ENCODE measurements around the gene ATP6V0C. TPM values are rescaled to one million over a fixed set of nuclear protein-coding genes. Genes with fewer than 3 reads are reported as not detected.

Gene ATP6V0C
- total RNA-seq, 5 donors from 2014 or later (not counting 1 experiment from before 2014, with no cell fraction given), result 122 to 161 (median 128) TPM

GRCh38 chr16:2487517-2487842 is 26.3 kb upstream of the ATP6V0C start:
- Mint-ChIP-seq H3K27me3 (no peaks in the 10 kb centered on the region), H3K4me1 (peaks cover 11 to 19% (median 13%) of the 10 kb centered on the region in 3 donors), H3K4me3 (peak overlapping the region in 2 of 3 donors; percentile 42 to 49), H3K9me3 (no peaks in the 10 kb centered on the region), H3K27ac (peak overlapping the region; percentile 68 to 85), H3K36me3 (no peaks in the 10 kb centered on the region)
- no peak for ATAC-seq (replicated peaks in 1 of 4)
- H3K27me3 ChIP-seq (replicated peaks in 1 of 2; ENCODE audit: control insufficient read depth in 2 of 2, extremely low read depth in 1 of 2, insufficient read depth in 2 of 2, low read length in 1 of 2), result peaks cover 0 to 4% of the 10 kb centered on the region in 2 experiments
- H3K36me3 ChIP-seq (ENCODE audit: control insufficient read depth in 2 of 2, extremely low read depth in 1 of 2, insufficient read depth in 1 of 2, low read length in 1 of 2), result peaks cover 0 to 4% of the 10 kb centered on the region in 2 donors
- ChIA-PET POLR2A (no interaction called here), CTCF (no interaction called here)
- no peak for DNase-seq
- H3K4me1 ChIP-seq (ENCODE audit: control insufficient read depth in 1 of 2, extremely low read depth in 1 of 2, insufficient read depth in 2 of 2, low read length in 2 of 2), result peaks cover 5 to 23% of the 10 kb centered on the region in 2 experiments
- no peaks in the 10 kb centered on the region for H3K9me3 ChIP-seq
- 61% methylated on average over 8 of the region's 8 CpGs for WGBS (ENCODE audit: insufficient coverage)
- no peak overlapping the region for H3K4me3 ChIP-seq (ENCODE audit: control insufficient read depth in 1 of 2, extremely low read depth in 1 of 2, low read length in 1 of 2)
- H3K27ac ChIP-seq (ENCODE audit: low read length), result peak overlapping the region; percentile 53

- no peak for DNase-seq
- Histone ChIP-seq H3K9me3 (no peaks in the 10 kb centered on the region), H3K4me1 (ENCODE audit: control insufficient read depth in 1 of 2, extremely low read depth in 1 of 2, insufficient read depth in 2 of 2, low read length in 2 of 2) (peaks cover 5 to 23% of the 10 kb centered on the region in 2 experiments), H3K4me3 (ENCODE audit: control insufficient read depth in 1 of 2, extremely low read depth in 1 of 2, low read length in 1 of 2) (no peak overlapping the region), H3K27me3 (replicated peaks in 1 of 2; ENCODE audit: control insufficient read depth in 2 of 2, extremely low read depth in 1 of 2, insufficient read depth in 2 of 2, low read length in 1 of 2) (peaks cover 0 to 4% of the 10 kb centered on the region in 2 experiments), H3K36me3 (ENCODE audit: control insufficient read depth in 2 of 2, extremely low read depth in 1 of 2, insufficient read depth in 1 of 2, low read length in 1 of 2) (peaks cover 0 to 4% of the 10 kb centered on the region in 2 donors), H3K27ac (ENCODE audit: low read length) (no peak overlapping the region)
- no peak for ATAC-seq (replicated peaks in 1 of 4)
- H3K27ac Mint-ChIP-seq, result no peak overlapping the region
- CTCF ChIA-PET, result interaction anchor here in 1 of 2 donors (0.6 kb wide), 2 partner anchors 94 to 286 kb away, joined by 3 to 4 read pairs; no protein-coding TSS in a partner anchor
- 78% methylated on average over 4 of the region's 15 CpGs for WGBS (ENCODE audit: insufficient coverage)
- H3K9me3 Mint-ChIP-seq, result no peaks in the 10 kb centered on the region
- H3K4me3 Mint-ChIP-seq, result peak overlapping the region in 1 of 3 donors; percentile 42
- POLR2A ChIA-PET, result interaction anchor here in 1 of 2 donors (0.6 kb wide), 1 partner anchor 333 kb away, joined by 3 read pairs; the partner anchor contains the start of gene TRAF7
- H3K27me3 Mint-ChIP-seq, result no peaks in the 10 kb centered on the region
- H3K4me1 Mint-ChIP-seq, result peaks cover 11 to 19% (median 11%) of the 10 kb centered on the region in 3 donors
- H3K36me3 Mint-ChIP-seq, result no peaks in the 10 kb centered on the region
These were observed 25.7 kb upstream of the ATP6V0C start for GRCh38 chr16:2487903-2488531.

- Histone ChIP-seq H3K9me3 (no peaks in the 10 kb centered on the region), H3K27ac (ENCODE audit: low read length) (no peak overlapping the region), H3K4me3 (ENCODE audit: control insufficient read depth in 1 of 2, extremely low read depth in 1 of 2, low read length in 1 of 2) (no peak overlapping the region), H3K4me1 (ENCODE audit: control insufficient read depth in 1 of 2, extremely low read depth in 1 of 2, insufficient read depth in 2 of 2, low read length in 2 of 2) (peaks cover 5 to 23% of the 10 kb centered on the region in 2 experiments), H3K36me3 (ENCODE audit: control insufficient read depth in 2 of 2, extremely low read depth in 1 of 2, insufficient read depth in 1 of 2, low read length in 1 of 2) (peaks cover 0 to 4% of the 10 kb centered on the region in 2 donors), H3K27me3 (replicated peaks in 1 of 2; ENCODE audit: control insufficient read depth in 2 of 2, extremely low read depth in 1 of 2, insufficient read depth in 2 of 2, low read length in 1 of 2) (peaks cover 0 to 4% of the 10 kb centered on the region in 2 experiments)
- Mint-ChIP-seq H3K27me3 (no peaks in the 10 kb centered on the region), H3K9me3 (no peaks in the 10 kb centered on the region), H3K4me3 (no peak overlapping the region), H3K36me3 (no peaks in the 10 kb centered on the region), H3K27ac (no peak overlapping the region), H3K4me1 (peaks cover 11 to 19% (median 11%) of the 10 kb centered on the region in 3 donors)
- no peak for ATAC-seq (replicated peaks in 1 of 4)
- ChIA-PET CTCF (no interaction called here), POLR2A (no interaction called here)
- WGBS (ENCODE audit: insufficient coverage), result 96% methylated on average over 15 of the region's 16 CpGs
- DNase-seq, result no peak
These were observed 24.2 kb upstream of the ATP6V0C start for GRCh38 chr16:2489581-2489980.

GRCh38 chr16:2490190-2491105 is 23.3 kb upstream of the ATP6V0C start:
- H3K4me1 ChIP-seq (ENCODE audit: control insufficient read depth in 1 of 2, extremely low read depth in 1 of 2, insufficient read depth in 2 of 2, low read length in 2 of 2), result peaks cover 5 to 23% of the 10 kb centered on the region in 2 experiments
- ChIA-PET POLR2A (no interaction called here), CTCF (interaction anchor here in 1 of 2 donors (0.5 kb wide), 1 partner anchor 350 kb away, joined by 3 read pairs; no protein-coding TSS in a partner anchor)
- H3K27ac Mint-ChIP-seq, result no peak overlapping the region
- no peaks in the 10 kb centered on the region for H3K36me3 Mint-ChIP-seq
- no peaks in the 10 kb centered on the region for H3K27me3 Mint-ChIP-seq
- no peak for DNase-seq
- no peak overlapping the region for H3K4me3 Mint-ChIP-seq
- peaks cover 0 to 4% of the 10 kb centered on the region in 2 experiments for H3K27me3 ChIP-seq (replicated peaks in 1 of 2; ENCODE audit: control insufficient read depth in 2 of 2, extremely low read depth in 1 of 2, insufficient read depth in 2 of 2, low read length in 1 of 2)
- no peak overlapping the region for H3K4me3 ChIP-seq (ENCODE audit: control insufficient read depth in 1 of 2, extremely low read depth in 1 of 2, low read length in 1 of 2)
- H3K9me3 Mint-ChIP-seq, result no peaks in the 10 kb centered on the region
- no peak for ATAC-seq (replicated peaks in 1 of 4)
- peaks cover 11 to 14% (median 11%) of the 10 kb centered on the region in 3 donors for H3K4me1 Mint-ChIP-seq
- no peak overlapping the region for H3K27ac ChIP-seq (ENCODE audit: low read length)
- WGBS (ENCODE audit: insufficient coverage), result 94% methylated on average over 13 of the region's 23 CpGs
- H3K36me3 ChIP-seq (ENCODE audit: control insufficient read depth in 2 of 2, extremely low read depth in 1 of 2, insufficient read depth in 1 of 2, low read length in 1 of 2), result peaks cover 0 to 4% of the 10 kb centered on the region in 2 donors
- H3K9me3 ChIP-seq, result no peaks in the 10 kb centered on the region

GRCh38 chr16:2492292-2492691 is 21.5 kb upstream of the ATP6V0C start:
- Mint-ChIP-seq H3K27ac (no peak overlapping the region), H3K4me1 (peaks cover 3 to 6% (median 4%) of the 10 kb centered on the region in 3 donors), H3K36me3 (peaks cover 3% of the 10 kb centered on the region), H3K4me3 (no peak overlapping the region), H3K27me3 (no peaks in the 10 kb centered on the region), H3K9me3 (no peaks in the 10 kb centered on the region)
- no peak for ATAC-seq (replicated peaks in 1 of 4)
- no peak overlapping the region for H3K27ac ChIP-seq (ENCODE audit: low read length)
- no peak for DNase-seq
- ChIA-PET POLR2A (no interaction called here), CTCF (interaction anchor here in 1 of 2 donors (0.7 kb wide), 1 partner anchor 207 kb away, joined by 4 read pairs; no protein-coding TSS in a partner anchor)
- H3K9me3 ChIP-seq, result no peaks in the 10 kb centered on the region
- peaks cover 0 to 4% of the 10 kb centered on the region in 2 experiments for H3K27me3 ChIP-seq (replicated peaks in 1 of 2; ENCODE audit: control insufficient read depth in 2 of 2, extremely low read depth in 1 of 2, insufficient read depth in 2 of 2, low read length in 1 of 2)
- peaks cover 7% of the 10 kb centered on the region in 2 donors for H3K36me3 ChIP-seq (ENCODE audit: control insufficient read depth in 2 of 2, extremely low read depth in 1 of 2, insufficient read depth in 1 of 2, low read length in 1 of 2)
- H3K4me1 ChIP-seq (ENCODE audit: control insufficient read depth in 1 of 2, extremely low read depth in 1 of 2, insufficient read depth in 2 of 2, low read length in 2 of 2), result peaks cover 0 to 9% of the 10 kb centered on the region in 2 experiments
- WGBS (ENCODE audit: insufficient coverage), result 92% methylated on average over 9 of the region's 13 CpGs
- H3K4me3 ChIP-seq (ENCODE audit: control insufficient read depth in 1 of 2, extremely low read depth in 1 of 2, low read length in 1 of 2), result no peak overlapping the region

GRCh38 chr16:2493605-2494004 is 20.1 kb upstream of the ATP6V0C start:
- H3K4me3 Mint-ChIP-seq, result no peak overlapping the region
- H3K9me3 ChIP-seq, result no peaks in the 10 kb centered on the region
- ATAC-seq (replicated peaks in 1 of 4) (no peak), DNase-seq (no peak)
- no peaks in the 10 kb centered on the region for H3K4me1 Mint-ChIP-seq
- CTCF ChIA-PET, result no interaction called here
- peaks cover 7 to 14% of the 10 kb centered on the region in 2 donors for H3K36me3 ChIP-seq (ENCODE audit: control insufficient read depth in 2 of 2, extremely low read depth in 1 of 2, insufficient read depth in 1 of 2, low read length in 1 of 2)
- peaks cover 9% of the 10 kb centered on the region for H3K36me3 Mint-ChIP-seq
- WGBS (ENCODE audit: insufficient coverage), result 89% methylated on average over 4 of the region's 6 CpGs
- no peaks in the 10 kb centered on the region for H3K27me3 Mint-ChIP-seq
- H3K27me3 ChIP-seq (replicated peaks in 1 of 2; ENCODE audit: control insufficient read depth in 2 of 2, extremely low read depth in 1 of 2, insufficient read depth in 2 of 2, low read length in 1 of 2), result no peaks in the 10 kb centered on the region
- no peaks in the 10 kb centered on the region for H3K9me3 Mint-ChIP-seq
- H3K27ac ChIP-seq (ENCODE audit: low read length), result no peak overlapping the region
- no peak overlapping the region for H3K4me3 ChIP-seq (ENCODE audit: control insufficient read depth in 1 of 2, extremely low read depth in 1 of 2, low read length in 1 of 2)
- no peak overlapping the region for H3K27ac Mint-ChIP-seq
- H3K4me1 ChIP-seq (ENCODE audit: control insufficient read depth in 1 of 2, extremely low read depth in 1 of 2, insufficient read depth in 2 of 2, low read length in 2 of 2), result no peaks in the 10 kb centered on the region
- POLR2A ChIA-PET, result no interaction called here

All from T-cell (primary cell).